M059J (cell line): ENCODE results near the gene BACH1. TPM values are rescaled to one million over a fixed set of nuclear protein-coding genes. Genes with fewer than 3 reads are reported as not detected.
"Not testable (repeated sequence)": the region's sequence is repeated elsewhere in the genome, so short reads cannot be mapped to it uniquely, and the experiment has no call there.

ENCODE experiments used
- DNase-seq: peaks from one replicate; pipeline ENCODE4 v3.0.0-alpha.2; 2012; ENCODE audit warnings: low read depth
- total RNA-seq: library from RNA; depleted of rRNA; stranded (reverse); fragments of >200 nt; shearing (Covaris generic); gene quantifications from 2 replicates; pipeline ENCODE4 v1.2.3, GENCODE V29; 2014

Gene BACH1
- total RNA-seq, 1 experiment from 2014 or later, result 38.3 TPM

GRCh38 chr21:29346771-29347170 is 48.0 kb downstream of the BACH1 start:
- DNase-seq, result no peak

GRCh38 chr21:29347274-29347681 is 48.6 kb downstream of the BACH1 start:
- DNase-seq, result peak; percentile 31

GRCh38 chr21:29349702-29350101 is 51.0 kb downstream of the BACH1 start:
- DNase-seq, result no peak

GRCh38 chr21:29350246-29350779 is 51.6 kb downstream of the BACH1 start:
- no peak for DNase-seq

GRCh38 chr21:29351691-29352090 is 53.0 kb downstream of the BACH1 start:
- DNase-seq, result peak; percentile 43

GRCh38 chr21:29355043-29355710 is 56.5 kb downstream of the BACH1 start:
- not testable (repeated sequence) for DNase-seq

- not testable (repeated sequence) for DNase-seq
Measured at GRCh38 chr21:29356291-29356690, 57.6 kb downstream of the BACH1 start.

GRCh38 chr21:29356810-29357209 is 58.1 kb downstream of the BACH1 start:
- DNase-seq, result not testable (repeated sequence)

- peak; percentile 29 for DNase-seq
Measured at GRCh38 chr21:29359718-29360117, 61.0 kb downstream of the BACH1 start.

GRCh38 chr21:29360799-29361765 is 62.4 kb downstream of the BACH1 start:
- no peak for DNase-seq

- DNase-seq, result no peak
Measured at GRCh38 chr21:29362758-29363157, 64.0 kb downstream of the BACH1 start.

GRCh38 chr21:29365661-29366265 is 67.0 kb downstream of the BACH1 start:
- DNase-seq, result no peak

GRCh38 chr21:29366532-29366931 is 67.8 kb downstream of the BACH1 start:
- DNase-seq, result no peak

GRCh38 chr21:29367335-29367734 is 68.6 kb downstream of the BACH1 start:
- DNase-seq, result no peak

- DNase-seq, result no peak
Measured at GRCh38 chr21:29368906-29369305, 70.2 kb downstream of the BACH1 start.

- no peak for DNase-seq
Measured at GRCh38 chr21:29371464-29371863, 72.7 kb downstream of the BACH1 start.

GRCh38 chr21:29372063-29372802 is 73.5 kb downstream of the BACH1 start:
- DNase-seq, result peak; percentile 82

GRCh38 chr21:29374481-29374880 is 75.8 kb downstream of the BACH1 start:
- no peak for DNase-seq

GRCh38 chr21:29376556-29376955 is 77.8 kb downstream of the BACH1 start:
- DNase-seq, result peak; percentile 42

- DNase-seq, result no peak
Measured at GRCh38 chr21:29377266-29377665, 78.5 kb downstream of the BACH1 start.

GRCh38 chr21:29378832-29379231 is 80.1 kb downstream of the BACH1 start:
- DNase-seq, result peak; percentile 73
